Stomach (tissue), 9 donors: ENCODE measurements around the gene TBC1D4. TPM values are rescaled to one million over a fixed set of nuclear protein-coding genes. Genes with fewer than 3 reads are reported as not detected.
A peak's percentile ranks its signal among the peaks of the same experiment; 100 is the strongest.

Source experiments
- DNase-seq, 2 donors: peaks; one replicate each; pipeline versions ENCODE4 v3.0.0 to v3.0.0-alpha.2; 2013 to 2019
- H3K27ac ChIP-seq, 5 donors: fragments of 200-600 bp in 4 of 5; sonication (generic) in 4 of 5; one replicate each; pipeline ENCODE4 v1.5.1; 2013 to 2019; ENCODE audit warnings: mild to moderate bottlenecking in 1 of 5, moderate library complexity in 1 of 5
- H3K27me3 ChIP-seq, 3 donors: fragments of 200-600 bp; sonication (generic); one replicate each; pipeline ENCODE4 v1.5.1; 2017 to 2019; ENCODE audit warnings: mixed run types in 1 of 3
- H3K36me3 ChIP-seq, 4 donors: fragments of 200-600 bp; sonication (generic); 1 replicate in 3 of 4; 2 replicates in 1 of 4; pipeline ENCODE4 v1.5.1; 2016 to 2019
- H3K4me1 ChIP-seq, 4 donors: fragments of 200-600 bp; sonication (generic); one replicate each; pipeline ENCODE4 v1.5.1; 2016 to 2019
- H3K4me3 ChIP-seq, 4 donors: fragments of 200-600 bp; sonication (generic) in 3 of 4; one replicate each; pipeline ENCODE4 v1.5.1; 2016 to 2019; ENCODE audit warnings: mild to moderate bottlenecking in 1 of 4
- H3K9me3 ChIP-seq, 4 donors: fragments of 200-600 bp; sonication (generic); one replicate each; pipeline ENCODE4 v1.5.1; 2016 to 2019
- CTCF ChIP-seq, 7 experiments: fragments of 450-650 bp in 4 of 7; fragments of 200-600 bp in 3 of 7; sonication (generic) in 3 of 7; IDR thresholded peaks; one replicate each; pipeline ENCODE4 v1.5.1; 2016 to 2019; ENCODE audit warnings: antibody characterized with exemption in 7 of 7, control low read depth in 2 of 7, mild to moderate bottlenecking in 1 of 7
- EP300 ChIP-seq: sonication (generic); formaldehyde crosslinking; IDR thresholded peaks from one replicate; pipeline ENCODE4 v1.6.1; 2017; ENCODE audit warnings: antibody characterized with exemption
- POLR2A ChIP-seq, 4 donors: fragments of 450-650 bp; IDR thresholded peaks; one replicate each; pipeline ENCODE4 v1.6.1; 2016; ENCODE audit warnings: antibody characterized with exemption in 4 of 4, control low read depth in 2 of 4, mild to moderate bottlenecking in 1 of 4, moderate library complexity in 1 of 4
- POLR2AphosphoS5 ChIP-seq, 3 donors: sonication (generic); formaldehyde crosslinking; IDR thresholded peaks; one replicate each; pipeline ENCODE4 v1.6.1; 2016; ENCODE audit warnings: antibody characterized with exemption in 3 of 3
- WGBS, 5 donors: extraction: QIAGEN DNeasy Blood & Tissue Kit in 3 of 5; methylation state at CpG; one replicate each; pipeline versions ENCODE4 v1.1.5 to v1.1.7; 2013 to 2018; 5-methylcytosine and 5-hydroxymethylcytosine counted together
- intact Hi-C: fragments of 100-400 bp; cut with DNase I; formaldehyde crosslinking; loops from one replicate; pipeline ENCODE4 v1.15.1; 2023; ENCODE audit warnings: low total_unique reads
- polyA plus RNA-seq, 3 donors: library from polyadenylated mRNA; stranded (reverse); fragments of 200-250 nt; gene quantifications; one replicate each; pipeline ENCODE4 v1.2.3, GENCODE V29; 2013
- total RNA-seq, 5 donors: library from RNA; depleted of rRNA; stranded (reverse); fragments of >200 nt; gene quantifications; one replicate each; pipeline versions ENCODE4 v1.1.0 to v1.2.3, GENCODE V29; 2014 to 2016
- donor health status: healthy with polysubstance abuse.
- donor health status: Bipolar disorder and iron deficiency.
- donor health status: healthy.

Gene TBC1D4
- total and polyA plus RNA-seq, 8 donors: 4.9 to 47.8 (median 27.3) TPM

- DNase-seq: no peak
- Histone ChIP-seq H3K27me3 (no peaks in the 10 kb centered on the region), H3K4me1 (no peaks in the 10 kb centered on the region), H3K27ac (no peak overlapping the region), H3K36me3 (no peaks in the 10 kb centered on the region), H3K9me3 (no peaks in the 10 kb centered on the region), H3K4me3 (no peak overlapping the region)
- WGBS, 5 donors: 77 to 91% (median 80%) methylated on average over 3 of the region's 3 CpGs
- no peak for TF ChIP-seq POLR2AphosphoS5 (IDR thresholded peaks at IDR 0.05)
- TF ChIP-seq CTCF (IDR thresholded peaks at IDR 0.05): no peak
- TF ChIP-seq EP300: no peak
- TF ChIP-seq POLR2A (IDR thresholded peaks at IDR 0.05): no peak
- intact Hi-C loops: no loop called here
Observed at GRCh38 chr13:75511051-75511625, 29.2 kb upstream of the TBC1D4 start.

- no peaks in the 10 kb centered on the region for H3K9me3 ChIP-seq
- H3K27me3 ChIP-seq: no peaks in the 10 kb centered on the region
- no peaks in the 10 kb centered on the region for H3K36me3 ChIP-seq
- no peak for TF ChIP-seq POLR2A (IDR thresholded peaks at IDR 0.05)
- no peak overlapping the region for H3K27ac ChIP-seq
- no peak overlapping the region for H3K4me3 ChIP-seq
- 90 to 92% (median 91%) methylated on average over 2 to 6 of the region's 6 CpGs for WGBS, 5 donors
- intact Hi-C loops: no loop called here
- no peak for DNase-seq
- no peaks in the 10 kb centered on the region for H3K4me1 ChIP-seq
Observed at GRCh38 chr13:75508002-75508548, 26.1 kb upstream of the TBC1D4 start.

GRCh38 chr13:75507027-75508001, 25.3 kb upstream of the TBC1D4 start:
- no peak for TF ChIP-seq POLR2AphosphoS5 (IDR thresholded peaks at IDR 0.05)
- TF ChIP-seq EP300: no peak
- Histone ChIP-seq H3K4me1 (no peaks in the 10 kb centered on the region), H3K4me3 (no peak overlapping the region), H3K27ac (no peak overlapping the region), H3K36me3 (no peaks in the 10 kb centered on the region), H3K27me3 (no peaks in the 10 kb centered on the region), H3K9me3 (no peaks in the 10 kb centered on the region)
- 68 to 80% (median 75%) methylated on average over 10 of the region's 10 CpGs for WGBS, 5 donors
- DNase-seq: no peak
- intact Hi-C loops: no loop called here

GRCh38 chr13:75506018-75506417, 24.0 kb upstream of the TBC1D4 start:
- 82 to 92% (median 88%) methylated on average over 1 of the region's 1 CpG for WGBS, 5 donors
- TF ChIP-seq CTCF (IDR thresholded peaks at IDR 0.05): no peak
- intact Hi-C loops: no loop called here
- H3K27ac ChIP-seq: no peak overlapping the region
- H3K4me3 ChIP-seq: no peak overlapping the region
- DNase-seq: no peak
- H3K4me1 ChIP-seq: no peaks in the 10 kb centered on the region
- H3K27me3 ChIP-seq: no peaks in the 10 kb centered on the region
- H3K9me3 ChIP-seq: no peaks in the 10 kb centered on the region
- H3K36me3 ChIP-seq: no peaks in the 10 kb centered on the region

GRCh38 chr13:75505327-75505726, 23.4 kb upstream of the TBC1D4 start:
- no peaks in the 10 kb centered on the region for H3K4me1 ChIP-seq
- H3K4me3 ChIP-seq: no peak overlapping the region
- no peaks in the 10 kb centered on the region for H3K27me3 ChIP-seq
- no peaks in the 10 kb centered on the region for H3K9me3 ChIP-seq
- no peak overlapping the region for H3K27ac ChIP-seq
- peak in 1 of 2 donors; percentile 17 for DNase-seq
- 74 to 95% (median 86%) methylated on average over 3 of the region's 3 CpGs for WGBS, 5 donors
- TF ChIP-seq CTCF (IDR thresholded peaks at IDR 0.05): no peak
- no peak for TF ChIP-seq POLR2A (IDR thresholded peaks at IDR 0.05)
- no peak for TF ChIP-seq POLR2AphosphoS5 (IDR thresholded peaks at IDR 0.05)
- TF ChIP-seq EP300: no peak
- H3K36me3 ChIP-seq: no peaks in the 10 kb centered on the region
- intact Hi-C loops: no loop called here
